Fibroblast of the aortic adventitia (primary cell): ENCODE results near the gene BDH2. TPM values are rescaled to one million over a fixed set of nuclear protein-coding genes. Genes with fewer than 3 reads are reported as not detected.
A peak's percentile ranks its signal among the peaks of the same experiment; 100 is the strongest.

Experiments used
- DNase-seq: peaks from one replicate; pipeline ENCODE4 v3.0.0-alpha.2; 2010; ENCODE audit warnings: low read depth
- H3K4me3 ChIP-seq: 2 replicates; pipeline ENCODE4 v1.5.1; 2011; ENCODE audit warnings: low read depth, mild to moderate bottlenecking, control low read depth, low read length, moderate library complexity
- total RNA-seq: library from RNA; depleted of rRNA; stranded (reverse); fragments of >200 nt; gene quantifications from 2 replicates; pipeline ENCODE4 v1.2.3, GENCODE V29; 2012; ENCODE audit warnings: low replicate concordance
- TF ChIP-seq, protein P1 (sequence below): IDR thresholded peaks from 2 replicates; pipeline ENCODE4 v1.5.1; 2011; ENCODE audit warnings: mild to moderate bottlenecking, low read length, control low read depth, inconsistent platforms; ENCODE audit not compliant: insufficient read depth

The BDH2 gene
- total RNA-seq, 1 donor, result 38.7 TPM

DNA sequence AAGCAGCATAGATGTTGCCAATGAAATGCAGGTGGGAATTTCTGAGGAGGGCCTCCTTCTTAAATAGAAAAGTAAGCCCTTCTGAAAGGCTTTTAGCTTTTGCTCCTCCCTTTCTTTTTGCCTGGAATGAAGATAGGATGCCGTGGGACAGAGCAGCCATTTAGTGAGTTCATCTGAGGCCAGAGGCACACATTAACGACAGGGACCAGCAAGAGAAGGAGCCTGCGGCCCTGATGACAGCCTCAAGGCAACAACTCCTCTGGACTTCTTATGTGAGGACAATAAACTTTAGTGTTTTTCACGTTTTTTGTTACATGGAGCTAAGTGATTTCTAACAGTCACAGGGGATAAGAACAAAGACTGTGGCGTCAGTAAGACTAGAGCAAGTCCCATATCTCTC, 1.1 kb upstream of the BDH2 start:
- H3K4me3 ChIP-seq, result no peak overlapping the region
- DNase-seq, result no peak
- TF ChIP-seq, protein P1, sequence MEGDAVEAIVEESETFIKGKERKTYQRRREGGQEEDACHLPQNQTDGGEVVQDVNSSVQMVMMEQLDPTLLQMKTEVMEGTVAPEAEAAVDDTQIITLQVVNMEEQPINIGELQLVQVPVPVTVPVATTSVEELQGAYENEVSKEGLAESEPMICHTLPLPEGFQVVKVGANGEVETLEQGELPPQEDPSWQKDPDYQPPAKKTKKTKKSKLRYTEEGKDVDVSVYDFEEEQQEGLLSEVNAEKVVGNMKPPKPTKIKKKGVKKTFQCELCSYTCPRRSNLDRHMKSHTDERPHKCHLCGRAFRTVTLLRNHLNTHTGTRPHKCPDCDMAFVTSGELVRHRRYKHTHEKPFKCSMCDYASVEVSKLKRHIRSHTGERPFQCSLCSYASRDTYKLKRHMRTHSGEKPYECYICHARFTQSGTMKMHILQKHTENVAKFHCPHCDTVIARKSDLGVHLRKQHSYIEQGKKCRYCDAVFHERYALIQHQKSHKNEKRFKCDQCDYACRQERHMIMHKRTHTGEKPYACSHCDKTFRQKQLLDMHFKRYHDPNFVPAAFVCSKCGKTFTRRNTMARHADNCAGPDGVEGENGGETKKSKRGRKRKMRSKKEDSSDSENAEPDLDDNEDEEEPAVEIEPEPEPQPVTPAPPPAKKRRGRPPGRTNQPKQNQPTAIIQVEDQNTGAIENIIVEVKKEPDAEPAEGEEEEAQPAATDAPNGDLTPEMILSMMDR, result no peak

DNA sequence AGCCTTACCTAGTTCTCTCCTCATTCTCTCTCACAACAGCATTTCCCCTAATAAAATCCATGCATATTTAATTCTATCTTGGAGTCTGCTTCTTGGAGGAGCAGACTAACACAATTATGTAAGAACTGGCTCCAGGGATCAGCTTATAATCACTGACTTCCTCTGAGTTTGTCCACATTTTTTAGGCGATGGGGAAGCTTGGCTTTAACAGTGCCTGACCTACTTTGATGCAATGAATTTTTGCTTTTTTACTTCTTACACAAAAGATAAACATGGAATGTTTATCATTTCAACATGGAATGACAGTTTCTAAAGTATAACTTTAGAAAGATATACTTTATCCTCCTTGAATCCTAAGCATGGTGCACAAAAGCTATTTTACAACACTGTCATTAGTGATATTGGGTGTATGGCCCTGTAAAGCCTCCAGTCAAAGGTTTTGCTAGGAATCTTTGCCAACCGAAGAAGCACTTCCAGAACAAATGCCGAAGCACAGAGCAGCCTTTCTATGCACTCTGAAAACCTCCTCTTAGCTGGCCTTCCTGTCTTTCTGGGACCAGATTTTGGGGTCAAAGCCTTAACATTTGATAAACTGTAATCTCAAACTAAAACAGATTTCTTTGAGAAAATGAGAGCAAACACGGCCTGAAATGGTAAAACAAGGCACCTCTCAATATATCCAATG, 736 bp downstream of the BDH2 start:
- DNase-seq, result peak; percentile 56
- TF ChIP-seq, protein P1, result no peak
- peak overlapping the region; percentile 72 for H3K4me3 ChIP-seq

DNA sequence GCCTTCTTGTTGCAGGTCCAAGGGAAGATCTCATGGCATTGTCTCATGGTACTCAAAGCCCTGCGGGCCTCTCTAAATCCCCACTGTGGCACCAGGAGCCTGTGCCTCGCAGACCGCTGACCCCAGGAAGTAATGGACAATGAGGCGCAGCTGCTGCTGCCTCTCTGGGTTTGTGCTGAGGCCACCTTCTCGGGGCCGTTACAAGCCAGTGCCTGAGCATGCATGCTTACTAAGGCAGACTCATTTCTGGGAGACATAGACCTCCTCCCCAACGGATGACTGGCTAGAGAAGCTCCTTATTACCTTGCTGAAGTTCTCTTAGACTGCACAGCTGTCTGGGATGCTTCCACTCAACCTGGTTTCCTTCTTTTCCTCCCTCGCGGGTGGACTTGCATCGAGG, 1.3 kb downstream of the BDH2 start:
- TF ChIP-seq, protein P1, result no peak
- peak overlapping the region; percentile 72 for H3K4me3 ChIP-seq
- DNase-seq, result no peak

DNA sequence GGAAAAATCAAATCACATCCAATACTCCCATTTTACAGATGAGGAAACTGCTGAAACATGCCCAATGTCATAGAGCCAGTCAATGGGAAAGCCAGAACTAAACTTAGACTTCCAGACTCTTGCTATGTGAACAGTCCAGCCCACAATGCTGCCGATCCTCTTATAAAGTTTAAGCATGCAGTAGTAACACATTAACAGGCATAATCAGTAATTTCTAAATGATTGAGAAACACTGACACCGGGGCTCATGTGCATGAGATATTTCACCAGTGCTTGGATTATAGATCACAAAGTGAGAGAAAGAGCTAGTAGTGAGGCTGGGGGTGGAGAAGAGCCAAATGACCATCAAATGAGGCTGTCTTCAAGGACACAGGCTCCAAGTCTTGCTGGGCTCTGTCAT, 2.5 kb downstream of the BDH2 start:
- no peak for DNase-seq
- TF ChIP-seq, protein P1, result no peak
- no peak overlapping the region for H3K4me3 ChIP-seq

DNA sequence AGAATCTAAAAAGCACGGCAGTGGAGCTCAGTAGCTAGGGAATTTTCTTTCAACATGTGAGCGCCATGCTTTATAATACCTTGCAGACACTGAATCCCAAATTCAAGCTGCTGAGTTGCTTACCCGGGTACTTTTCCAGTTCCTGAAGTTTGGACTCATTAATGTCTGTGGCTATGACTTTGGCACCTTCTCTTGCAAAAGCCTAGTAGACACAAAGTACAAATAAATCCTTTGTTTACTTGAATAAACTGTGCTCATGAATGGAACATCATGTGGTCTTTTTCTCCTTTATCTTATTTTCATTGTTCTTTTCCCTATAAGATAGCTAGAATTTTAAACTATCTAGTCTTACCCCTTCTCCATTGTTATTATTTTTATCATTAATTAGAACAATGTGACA, 4.6 kb downstream of the BDH2 start:
- TF ChIP-seq, protein P1, result no peak
- H3K4me3 ChIP-seq, result no peak overlapping the region
- no peak for DNase-seq

DNA sequence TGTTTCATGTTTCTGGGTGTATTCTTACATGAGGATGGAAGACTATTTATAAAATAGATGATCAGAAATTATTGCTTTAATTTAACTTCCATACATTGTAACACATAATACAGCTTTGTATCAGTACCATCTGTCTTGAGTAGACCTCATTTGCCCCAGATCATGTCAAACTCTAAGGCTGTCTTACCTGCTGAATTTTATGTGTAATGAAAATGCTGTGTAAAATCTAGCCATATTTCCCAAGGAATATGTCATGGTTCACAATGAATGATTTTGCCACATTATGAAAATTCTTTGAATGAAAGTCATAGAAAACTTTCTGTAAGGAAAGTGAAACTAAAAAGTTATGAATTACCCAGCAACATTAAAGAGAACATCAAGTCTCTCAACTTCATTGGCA, 7.4 kb downstream of the BDH2 start:
- TF ChIP-seq, protein P1, result no peak
- no peak overlapping the region for H3K4me3 ChIP-seq
- peak; percentile 4 for DNase-seq
